GM11168 (cell line): Measurements from ENCODE around the gene PTPRD.

Source experiments
- in situ Hi-C: fragments of 300-500 bp; cut with MboI; formaldehyde crosslinking; loops from one replicate; pipeline ENCODE4 v1.12.0; 2022; ENCODE audit warnings: low sequenced_read_pairs; ENCODE audit not compliant: unreplicated experiment

PTPRD gene

DNA sequence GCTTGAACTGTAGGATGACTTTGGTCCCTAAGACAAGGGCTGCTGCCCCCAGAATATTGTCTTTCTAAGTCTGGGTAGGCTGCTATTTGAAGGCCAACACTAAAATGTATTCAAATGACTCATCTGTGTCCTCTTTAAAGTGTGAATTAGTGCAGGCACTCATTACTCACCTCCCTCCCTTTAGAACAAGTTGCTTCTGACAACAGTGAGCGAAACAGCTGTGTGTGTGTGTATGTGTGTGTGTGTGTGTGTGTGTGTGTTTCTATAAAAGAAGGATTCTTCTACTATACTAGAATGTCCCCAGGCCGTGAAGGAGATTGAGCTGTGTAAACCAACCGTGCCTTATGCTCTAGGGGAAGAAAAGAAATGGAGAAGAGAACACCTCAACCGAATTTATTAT is 1337.2 kb downstream of the PTPRD start:
- in situ Hi-C loops = no loop called here

GRCh38 chr9:9257999-9258498 is 1354.8 kb downstream of the PTPRD start:
- in situ Hi-C loops = no loop called here

DNA sequence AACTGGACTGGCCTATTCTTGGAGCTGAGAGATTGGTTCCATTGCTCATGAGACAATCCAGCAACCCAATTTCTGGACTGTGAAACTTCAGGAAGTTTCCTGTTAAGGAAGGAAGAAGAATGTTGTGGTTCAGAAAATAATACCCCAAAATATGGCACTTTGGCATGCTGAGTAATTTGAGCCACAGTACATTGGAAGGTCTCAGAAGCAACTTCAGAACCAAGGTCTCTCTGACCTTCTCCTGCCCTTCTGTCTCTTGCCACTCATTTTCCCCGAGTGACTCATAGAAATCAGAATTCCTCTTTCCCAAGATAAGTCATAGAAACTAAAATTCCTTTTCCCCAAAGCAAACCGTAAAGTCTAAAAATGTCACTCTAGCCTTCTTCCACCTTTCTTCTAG is 1366.1 kb downstream of the PTPRD start:
- in situ Hi-C loops = no loop called here

- in situ Hi-C loops = no loop called here
Measured at GRCh38 chr9:9231946-9232345, 1380.9 kb downstream of the PTPRD start.

GRCh38 chr9:9229269-9229668 is 1383.5 kb downstream of the PTPRD start:
- in situ Hi-C loops = no loop called here

DNA sequence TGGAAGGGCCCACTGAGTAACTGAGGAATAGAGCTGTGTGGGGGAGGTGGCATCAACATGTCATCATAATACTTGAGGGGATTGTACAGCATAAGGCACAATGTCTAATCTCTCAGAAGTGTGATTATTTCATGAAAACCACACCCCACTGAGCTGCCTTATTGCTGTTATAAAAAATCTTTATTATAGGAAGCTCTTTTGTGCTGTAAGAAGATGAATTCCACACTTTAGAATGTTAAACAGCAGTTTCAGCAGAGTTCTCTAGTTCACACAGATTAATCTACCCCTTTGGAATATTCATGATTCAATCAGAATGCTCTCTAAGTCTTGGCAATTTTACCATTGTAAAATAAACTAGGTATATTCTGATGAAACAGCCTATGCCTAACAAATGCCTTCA is 1389.6 kb downstream of the PTPRD start:
- in situ Hi-C loops = no loop called here

- in situ Hi-C loops = no loop called here
Measured at GRCh38 chr9:9222730-9223129, 1390.1 kb downstream of the PTPRD start.

DNA sequence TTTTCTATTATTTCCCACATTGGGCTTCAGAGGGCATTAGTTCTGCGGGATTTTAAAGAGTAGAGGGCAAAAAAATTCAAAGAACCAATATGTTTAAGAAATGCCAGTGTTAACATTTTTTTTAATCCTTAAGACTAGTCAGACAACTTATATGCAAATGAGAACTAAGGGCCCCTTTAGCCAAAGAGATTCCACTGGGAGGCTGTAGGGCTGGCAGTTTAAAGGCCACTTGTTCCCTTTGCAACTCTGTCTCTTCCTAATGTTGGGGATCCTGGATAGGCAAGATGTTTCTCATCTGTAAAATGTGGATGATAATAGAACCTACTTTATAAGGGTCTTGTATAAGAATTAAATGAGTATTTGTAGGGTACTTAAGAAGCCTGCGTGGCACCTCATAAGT is 1395.9 kb downstream of the PTPRD start:
- in situ Hi-C loops = no loop called here

DNA sequence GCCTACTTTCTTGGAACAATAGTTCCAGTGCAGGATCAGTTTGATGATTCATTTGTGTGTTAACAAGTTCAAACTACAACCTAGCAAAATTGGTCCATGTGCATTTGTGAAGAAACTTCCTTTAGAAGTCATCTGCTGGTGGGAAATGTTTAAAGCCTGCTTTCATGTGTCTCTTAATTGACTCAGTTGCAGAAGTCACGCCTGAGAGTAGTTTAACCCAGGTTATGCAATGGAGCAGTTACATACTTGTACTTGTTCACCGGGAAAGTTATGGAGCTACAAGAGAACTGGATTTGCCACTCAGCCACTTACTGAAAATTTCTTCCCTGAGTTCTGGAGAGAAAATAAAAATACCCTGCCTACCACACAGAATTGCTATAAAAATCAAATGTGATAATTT is 1397.8 kb downstream of the PTPRD start:
- in situ Hi-C loops = no loop called here

- in situ Hi-C loops = no loop called here
Measured at GRCh38 chr9:9214066-9214465, 1398.7 kb downstream of the PTPRD start.

DNA sequence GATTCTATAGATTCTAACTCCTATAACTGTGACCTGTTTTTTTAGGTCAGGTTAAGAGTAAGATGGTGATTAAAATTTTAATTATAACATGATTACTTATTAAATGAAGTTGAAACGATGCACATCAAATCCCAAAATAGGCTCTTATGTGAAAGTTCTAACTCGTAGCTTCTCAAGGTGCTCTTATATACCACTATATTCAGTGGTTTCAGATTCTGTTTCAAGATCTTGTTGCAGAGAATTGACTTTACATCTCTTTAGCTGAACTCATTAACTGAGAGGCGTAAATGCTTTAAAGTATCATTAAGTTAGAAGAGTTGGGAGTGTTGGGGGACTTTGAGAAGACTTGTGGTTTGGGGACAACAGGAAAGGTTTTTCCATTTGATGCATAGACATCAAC is 1399.8 kb downstream of the PTPRD start:
- in situ Hi-C loops = no loop called here

GRCh38 chr9:9202276-9202675 is 1410.5 kb downstream of the PTPRD start:
- in situ Hi-C loops = no loop called here

DNA sequence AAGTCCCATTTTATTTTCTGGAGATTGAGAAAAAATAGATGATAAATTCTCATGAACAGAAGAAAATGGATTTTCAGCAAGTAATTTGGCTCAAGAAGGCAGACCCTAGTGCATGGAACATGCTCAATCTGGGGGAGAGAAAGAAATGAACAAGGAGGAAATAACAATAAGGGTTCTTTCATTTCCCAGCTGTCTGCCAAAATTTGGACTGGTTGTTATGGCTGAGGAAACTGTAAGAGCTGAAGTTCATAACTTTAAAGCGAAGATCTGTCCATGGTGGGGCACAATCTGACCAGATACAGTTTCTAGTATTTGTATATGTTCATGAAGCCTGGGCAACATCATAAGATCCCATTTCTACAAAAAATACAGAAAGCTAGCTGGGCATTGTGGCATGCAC is 1426.7 kb downstream of the PTPRD start:
- in situ Hi-C loops = no loop called here

DNA sequence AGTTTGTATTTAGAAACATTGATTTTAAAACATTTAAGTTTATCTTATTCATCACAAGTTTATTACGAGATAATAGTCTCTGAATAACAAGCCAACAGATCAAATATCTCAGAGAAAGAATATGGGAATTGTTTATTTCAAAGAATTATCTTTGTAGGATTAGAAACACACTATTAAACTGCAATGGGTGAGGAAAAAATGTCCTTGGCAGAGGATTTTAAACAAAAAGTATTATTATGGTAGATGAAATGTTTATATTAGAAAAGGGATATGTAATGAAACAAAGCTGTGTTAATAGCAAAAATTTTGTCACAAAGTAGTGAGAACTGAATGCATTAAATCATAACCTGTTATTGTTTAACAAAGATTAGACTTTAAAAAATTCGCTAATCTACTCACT is 1430.4 kb downstream of the PTPRD start:
- in situ Hi-C loops = no loop called here

DNA sequence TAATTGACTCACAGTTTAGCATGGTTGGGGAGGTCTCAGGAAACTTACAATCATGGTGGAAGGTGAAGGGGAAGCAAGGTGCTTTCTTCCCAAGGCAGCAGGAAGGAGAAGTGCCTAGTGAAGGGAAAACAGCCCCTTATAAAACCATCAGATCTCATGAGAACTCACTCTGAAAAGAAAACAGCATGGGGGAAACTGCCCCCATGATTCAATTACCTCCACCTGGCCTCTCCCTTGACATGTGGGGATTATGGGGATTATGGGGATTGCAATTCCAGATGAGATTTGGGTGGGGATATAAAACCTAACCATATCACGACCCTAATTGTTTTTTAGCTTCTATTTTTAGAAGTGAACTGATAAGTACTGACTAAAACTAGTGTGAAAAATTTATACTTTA is 1435.7 kb downstream of the PTPRD start:
- in situ Hi-C loops = loop anchor here (5.0 kb wide), 1 partner anchor 60 kb away; no protein-coding TSS in a partner anchor

DNA sequence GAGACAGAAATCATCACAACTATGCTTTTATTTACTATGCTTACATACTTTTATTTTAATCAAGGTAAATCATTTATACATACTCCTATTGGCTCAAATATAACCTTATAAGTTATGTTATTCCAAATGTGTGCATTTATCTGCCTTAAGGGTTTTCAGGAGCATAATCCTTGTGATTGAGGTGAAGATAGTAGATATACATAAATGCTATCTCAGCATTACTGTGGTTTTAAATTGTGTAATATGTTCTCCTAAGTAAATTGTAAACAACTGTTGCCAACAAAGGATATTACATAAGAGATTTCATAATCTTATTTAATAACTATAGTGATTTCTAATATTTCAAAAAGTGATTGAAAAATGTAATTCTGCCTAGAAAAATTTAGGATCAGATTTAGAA is 1438.4 kb downstream of the PTPRD start:
- in situ Hi-C loops = no loop called here

GRCh38 chr9:9173264-9173663 is 1439.5 kb downstream of the PTPRD start:
- in situ Hi-C loops = no loop called here

DNA sequence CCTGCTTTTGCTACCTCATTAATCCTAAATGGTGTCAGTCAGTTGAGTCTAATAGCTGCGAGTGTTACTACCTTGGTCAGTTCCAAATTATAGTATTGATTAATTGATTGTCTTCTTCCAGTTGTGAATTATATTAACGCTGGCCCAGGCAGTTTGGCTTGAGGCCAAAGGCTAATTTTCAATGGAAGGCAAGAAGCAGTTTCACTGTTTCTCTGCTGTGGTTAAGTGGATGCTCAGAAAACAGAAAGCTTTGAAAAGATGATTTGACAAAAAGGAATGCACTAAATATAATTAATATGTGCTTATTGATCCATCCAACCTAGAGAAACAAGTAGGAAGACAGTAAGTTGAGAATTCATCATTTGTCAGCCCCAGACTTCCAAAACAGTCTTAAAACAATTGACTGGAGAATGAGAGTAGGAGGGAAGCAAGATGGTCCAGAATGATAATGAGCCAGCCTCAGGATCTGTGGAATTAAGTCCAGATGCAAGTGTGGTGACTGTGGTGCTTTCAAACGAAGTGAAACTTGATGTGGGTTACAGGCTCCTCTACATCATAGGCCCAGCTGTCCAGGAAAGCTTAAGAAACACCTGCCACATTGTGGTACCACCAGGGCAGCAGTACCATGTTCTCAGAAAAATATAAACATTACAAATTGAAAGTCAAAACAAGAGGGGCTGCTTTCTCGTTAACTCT is 1442.2 kb downstream of the PTPRD start:
- in situ Hi-C loops = no loop called here

DNA sequence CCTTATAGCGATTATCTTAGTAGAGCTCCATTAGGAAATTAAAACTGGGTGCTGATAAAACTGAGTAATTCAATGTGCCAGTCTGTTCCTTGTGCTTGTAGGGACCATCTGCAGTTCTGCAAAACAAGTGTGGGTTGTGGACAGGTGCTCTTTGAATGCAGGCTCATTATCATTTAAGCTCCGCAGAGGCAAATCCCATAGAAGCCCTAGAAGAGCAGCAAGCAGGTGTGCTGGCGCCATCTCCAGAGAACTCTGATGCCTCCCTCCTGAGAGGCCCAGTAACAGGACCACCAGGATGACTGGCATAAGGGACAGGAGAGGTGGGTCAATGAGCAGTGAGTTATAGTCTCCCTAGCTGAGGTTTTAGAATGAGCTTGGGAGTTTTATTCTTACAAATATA is 1470.8 kb downstream of the PTPRD start:
- in situ Hi-C loops = no loop called here

- in situ Hi-C loops = no loop called here
Measured at GRCh38 chr9:9133526-9133925, 1479.3 kb downstream of the PTPRD start.

- in situ Hi-C loops = no loop called here
Measured at GRCh38 chr9:9124616-9125015, 1488.2 kb downstream of the PTPRD start.

GRCh38 chr9:9122230-9122875 is 1490.4 kb downstream of the PTPRD start:
- in situ Hi-C loops = no loop called here
